NT2/D1 (cell line): ENCODE measurements around the gene FGF9.

ENCODE experiments used
- DNase-seq: peaks from one replicate; pipeline ENCODE4 v3.0.0-alpha.2; 2011; ENCODE audit warnings: low read depth, low spot score
- H3K27me3 ChIP-seq: 2 replicates; pipeline ENCODE4 v1.6.0; 2011; ENCODE audit warnings: mild to moderate bottlenecking; ENCODE audit not compliant: insufficient read length, insufficient read depth
- H3K36me3 ChIP-seq: 2 replicates; pipeline ENCODE4 v1.6.1; 2011; ENCODE audit warnings: mild to moderate bottlenecking, low read length, mixed read lengths; ENCODE audit not compliant: insufficient read depth, insufficient read length
- H3K4me1 ChIP-seq: 2 replicates; pipeline ENCODE4 v1.5.1; 2011; ENCODE audit not compliant: insufficient read depth, insufficient read length
- H3K4me3 ChIP-seq: 2 replicates; pipeline ENCODE4 v1.5.1; 2011; ENCODE audit warnings: low read depth; ENCODE audit not compliant: insufficient read length
- H3K9ac ChIP-seq: 2 replicates; pipeline ENCODE4 v1.6.0; 2011; ENCODE audit warnings: low read depth; ENCODE audit not compliant: insufficient read length
- H3K9me3 ChIP-seq: 2 replicates; pipeline ENCODE4 v1.5.1; 2011; ENCODE audit warnings: mild to moderate bottlenecking, low read length; ENCODE audit not compliant: insufficient read depth
- SUZ12 ChIP-seq: IDR thresholded peaks from 2 replicates; pipeline ENCODE4 v1.6.1; 2011; ENCODE audit not compliant: insufficient read length, insufficient read depth; ENCODE audit errors: extremely low read depth
- YY1 ChIP-seq: IDR thresholded peaks from 2 replicates; pipeline ENCODE4 v1.6.1; 2011; ENCODE audit not compliant: insufficient read length, insufficient read depth
- ZNF274 ChIP-seq: IDR thresholded peaks from 2 replicates; pipeline ENCODE4 v1.6.1; 2011; ENCODE audit warnings: mild to moderate bottlenecking, low read depth, low read length

FGF9 gene

DNA sequence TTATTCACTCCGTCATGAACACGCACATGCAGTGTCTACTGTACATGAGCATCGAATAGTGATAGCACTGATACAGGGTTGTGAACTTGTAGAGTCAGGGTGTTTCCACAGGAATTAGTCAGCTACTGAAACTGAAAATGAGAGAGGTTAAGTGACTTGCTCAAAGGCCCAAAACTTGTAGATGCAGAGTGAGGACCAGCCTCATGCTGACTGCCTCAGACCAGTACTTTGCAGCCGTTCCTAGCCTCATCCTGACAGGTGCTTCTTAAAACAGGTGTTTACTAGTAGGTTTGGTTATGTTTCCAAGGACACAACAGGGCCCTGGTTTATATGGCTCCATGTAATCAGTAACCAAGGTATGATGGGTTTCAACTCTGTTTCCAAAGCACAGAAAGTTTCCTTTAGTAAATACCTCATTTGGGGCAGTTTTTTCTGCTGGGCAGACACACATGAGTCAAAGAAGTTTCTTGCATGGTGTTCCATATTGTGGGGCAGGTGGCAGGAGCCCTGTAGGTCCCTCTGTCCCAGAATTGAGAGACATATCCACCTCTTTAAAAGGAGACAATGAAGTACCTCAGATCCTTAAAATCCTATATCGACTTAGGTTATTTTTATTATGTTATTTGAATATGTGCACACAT is 16.0 kb downstream of the FGF9 start:
- H3K36me3 ChIP-seq: no peaks in the 10 kb centered on the region
- H3K9me3 ChIP-seq: no peaks in the 10 kb centered on the region
- no peak for DNase-seq
- no peak overlapping the region for H3K9ac ChIP-seq
- no peak for TF ChIP-seq YY1
- no peaks in the 10 kb centered on the region for H3K4me1 ChIP-seq
- H3K27me3 ChIP-seq: no peaks in the 10 kb centered on the region
- no peak overlapping the region for H3K4me3 ChIP-seq

DNA sequence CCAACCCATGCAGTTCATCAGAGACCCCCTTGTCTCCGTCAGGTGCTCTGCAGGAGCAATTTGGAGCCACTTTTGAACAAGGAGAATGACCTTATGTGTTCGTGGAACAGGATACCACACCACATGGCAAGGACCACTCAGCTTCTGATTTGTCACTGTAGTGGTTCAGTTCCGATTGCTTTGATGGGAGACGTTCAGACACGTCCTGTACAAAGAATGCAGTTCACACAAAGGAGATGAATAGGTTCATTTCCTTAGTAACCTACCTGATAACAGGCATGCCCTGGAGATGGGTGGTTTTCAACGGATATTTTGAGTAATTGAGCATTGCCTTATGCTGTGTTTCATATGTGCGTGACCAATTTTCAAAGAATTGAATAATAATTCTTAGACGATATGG is 17.2 kb downstream of the FGF9 start:
- no peaks in the 10 kb centered on the region for H3K27me3 ChIP-seq
- H3K9me3 ChIP-seq: no peaks in the 10 kb centered on the region
- DNase-seq: no peak
- no peak overlapping the region for H3K9ac ChIP-seq
- no peak overlapping the region for H3K4me3 ChIP-seq
- no peaks in the 10 kb centered on the region for H3K36me3 ChIP-seq
- TF ChIP-seq SUZ12 (no peak), YY1 (no peak), ZNF274 (no peak)
- H3K4me1 ChIP-seq: no peaks in the 10 kb centered on the region

DNA sequence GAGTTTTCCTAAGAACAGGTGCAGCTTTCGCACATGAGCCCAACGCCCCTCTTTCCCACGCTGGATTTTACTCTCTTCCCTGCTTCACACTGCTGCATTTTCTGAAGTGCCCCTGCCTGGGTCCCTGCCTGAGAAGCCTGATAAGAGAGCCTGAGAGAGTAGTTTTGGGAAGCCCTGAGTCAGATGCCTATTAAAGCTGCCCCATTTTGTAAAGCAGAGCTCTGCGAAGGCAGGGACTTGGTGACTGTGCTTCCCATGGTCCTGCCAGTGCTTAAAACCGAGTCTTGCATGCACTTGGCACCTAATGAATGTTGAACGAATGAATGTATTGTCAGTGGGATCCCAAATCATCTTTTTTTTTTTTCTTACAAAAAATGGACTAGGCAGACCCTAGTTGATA is 18.2 kb downstream of the FGF9 start:
- H3K9ac ChIP-seq: no peak overlapping the region
- H3K4me3 ChIP-seq: no peak overlapping the region

GRCh38 chr13:21690955-21691354 is 20.1 kb downstream of the FGF9 start:
- Histone ChIP-seq H3K27me3 (no peaks in the 10 kb centered on the region), H3K4me1 (no peaks in the 10 kb centered on the region), H3K36me3 (no peaks in the 10 kb centered on the region), H3K4me3 (no peak overlapping the region), H3K9me3 (no peaks in the 10 kb centered on the region), H3K9ac (no peak overlapping the region)
- no peak for TF ChIP-seq ZNF274
- no peak for TF ChIP-seq SUZ12
- no peak for TF ChIP-seq YY1
- DNase-seq: no peak

More for the DNA sequence above, 18.2 kb downstream of the FGF9 start:
- TF ChIP-seq ZNF274: no peak
- TF ChIP-seq SUZ12: no peak
- no peak for TF ChIP-seq YY1
- H3K4me1 ChIP-seq: no peaks in the 10 kb centered on the region
- no peaks in the 10 kb centered on the region for H3K36me3 ChIP-seq
- no peaks in the 10 kb centered on the region for H3K9me3 ChIP-seq
- H3K27me3 ChIP-seq: no peaks in the 10 kb centered on the region
- no peak for DNase-seq

- no peaks in the 10 kb centered on the region for H3K9me3 ChIP-seq
- no peaks in the 10 kb centered on the region for H3K4me1 ChIP-seq
- no peak overlapping the region for H3K9ac ChIP-seq
- no peak for DNase-seq
- H3K4me3 ChIP-seq: no peak overlapping the region
- H3K27me3 ChIP-seq: no peaks in the 10 kb centered on the region
- TF ChIP-seq ZNF274 (no peak), YY1 (no peak), SUZ12 (no peak)
- H3K36me3 ChIP-seq: no peaks in the 10 kb centered on the region
Observed at GRCh38 chr13:21691500-21691899, 20.6 kb downstream of the FGF9 start.

DNA sequence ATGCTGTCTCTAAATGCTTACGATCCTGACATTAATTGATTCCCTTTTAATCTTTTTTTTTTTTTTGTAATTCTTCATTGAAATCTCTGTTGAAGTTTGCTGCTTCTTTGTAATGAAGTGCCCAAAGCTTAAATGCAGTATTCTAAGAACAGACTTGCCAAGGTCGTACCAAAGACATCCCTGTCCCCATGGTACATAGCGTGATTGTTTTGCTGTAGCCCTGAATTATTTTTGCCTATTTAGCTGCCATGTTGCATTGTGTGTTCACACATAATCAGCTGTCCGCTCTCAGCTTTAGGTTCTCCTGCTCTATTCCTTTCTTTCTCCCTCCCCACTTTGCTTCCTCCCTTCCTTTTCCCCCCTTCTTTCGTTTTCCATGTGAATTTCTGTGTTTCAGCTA is 21.1 kb downstream of the FGF9 start:
- Histone ChIP-seq H3K4me3 (no peak overlapping the region), H3K9me3 (no peaks in the 10 kb centered on the region), H3K9ac (no peak overlapping the region), H3K4me1 (no peaks in the 10 kb centered on the region), H3K27me3 (no peaks in the 10 kb centered on the region), H3K36me3 (no peaks in the 10 kb centered on the region)
- no peak for DNase-seq
- TF ChIP-seq SUZ12 (no peak), YY1 (no peak), ZNF274 (no peak)

DNA sequence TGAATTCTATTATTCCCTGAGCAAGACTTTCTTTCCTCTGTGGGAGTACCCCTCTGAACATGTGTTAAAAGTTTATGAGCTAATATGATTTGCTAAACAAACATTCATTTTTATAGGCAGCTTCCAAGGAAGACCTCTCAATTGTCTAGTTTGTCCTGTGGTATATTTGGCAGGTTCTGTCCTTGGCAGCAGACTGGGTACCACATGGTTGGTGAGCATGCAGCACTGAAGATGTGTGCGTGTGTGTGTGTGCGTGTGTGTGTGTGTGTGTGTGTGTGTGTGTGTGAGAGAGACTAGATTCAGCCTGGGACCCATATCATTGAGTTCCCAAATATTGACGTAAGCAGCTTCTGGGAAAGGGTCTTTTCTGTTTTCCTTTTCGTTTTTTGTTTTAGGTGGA is 24.0 kb downstream of the FGF9 start:
- H3K4me3 ChIP-seq: no peak overlapping the region
- peaks cover 2% of the 10 kb centered on the region for H3K4me1 ChIP-seq
- H3K9ac ChIP-seq: no peak overlapping the region
- no peak for TF ChIP-seq YY1
- TF ChIP-seq ZNF274: no peak
- TF ChIP-seq SUZ12: no peak
- H3K27me3 ChIP-seq: no peaks in the 10 kb centered on the region
- H3K36me3 ChIP-seq: no peaks in the 10 kb centered on the region
- H3K9me3 ChIP-seq: no peaks in the 10 kb centered on the region
- no peak for DNase-seq

- no peak for DNase-seq
- Histone ChIP-seq H3K4me1 (peaks cover 2% of the 10 kb centered on the region), H3K36me3 (no peaks in the 10 kb centered on the region), H3K27me3 (no peaks in the 10 kb centered on the region), H3K4me3 (no peak overlapping the region), H3K9me3 (no peaks in the 10 kb centered on the region), H3K9ac (no peak overlapping the region)
- no peak for TF ChIP-seq ZNF274
- TF ChIP-seq SUZ12: no peak
Observed at GRCh38 chr13:21695546-21695945, 24.7 kb downstream of the FGF9 start.
